ENCODE data around the gene GCN1.

The GCN1 gene

DNA sequence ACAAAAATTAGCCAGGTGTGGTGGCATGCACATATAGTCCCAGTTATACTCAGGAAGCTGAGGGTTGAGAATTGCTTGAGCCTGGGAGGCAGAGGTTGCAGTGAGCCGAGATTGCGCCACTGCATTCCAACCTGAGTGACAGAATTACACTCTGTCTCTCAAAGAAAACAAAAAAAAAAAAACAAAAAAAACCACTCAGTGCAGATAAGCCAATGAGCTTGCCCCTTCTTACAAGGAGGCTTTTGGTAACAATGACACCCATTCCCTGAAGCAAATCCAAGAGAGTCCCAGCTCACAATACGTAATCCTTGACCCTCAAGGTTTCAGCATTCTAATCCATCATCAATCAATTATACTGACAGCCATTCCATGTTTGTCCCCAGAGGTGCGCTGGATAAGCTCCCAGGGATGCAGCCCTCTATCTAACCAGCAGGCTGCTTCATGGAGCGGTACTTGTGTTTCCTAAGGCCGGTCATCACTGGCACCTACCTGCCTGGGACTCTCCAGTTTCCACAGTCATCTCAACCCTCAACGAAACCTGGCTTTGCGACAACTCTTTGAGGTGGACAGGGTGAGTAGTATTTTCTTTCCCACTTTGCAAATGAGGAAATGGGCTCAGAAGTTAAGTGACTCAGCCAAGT is 12.4 kb downstream of the GCN1 start:
- DNase-seq: no peak

DNA sequence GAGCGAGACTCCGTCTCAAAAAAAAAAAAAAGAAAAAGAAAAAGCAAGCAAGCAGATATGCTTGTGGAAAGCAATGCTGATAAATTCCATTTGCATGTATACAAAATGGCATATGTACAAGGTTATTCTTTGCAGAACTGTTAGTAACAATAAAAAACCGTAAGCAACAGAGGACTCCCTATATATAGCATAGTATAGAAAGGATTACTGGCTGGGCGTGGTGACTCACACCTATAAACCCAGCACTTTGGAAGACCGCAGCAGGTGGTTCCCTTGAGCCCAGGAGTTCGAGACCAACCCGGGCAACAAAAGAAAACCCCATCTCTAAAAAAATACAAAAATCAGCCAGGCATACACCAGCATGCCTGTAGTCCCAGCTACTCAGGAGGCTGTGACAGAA is 13.5 kb downstream of the GCN1 start:
- DNase-seq: no peak

DNA sequence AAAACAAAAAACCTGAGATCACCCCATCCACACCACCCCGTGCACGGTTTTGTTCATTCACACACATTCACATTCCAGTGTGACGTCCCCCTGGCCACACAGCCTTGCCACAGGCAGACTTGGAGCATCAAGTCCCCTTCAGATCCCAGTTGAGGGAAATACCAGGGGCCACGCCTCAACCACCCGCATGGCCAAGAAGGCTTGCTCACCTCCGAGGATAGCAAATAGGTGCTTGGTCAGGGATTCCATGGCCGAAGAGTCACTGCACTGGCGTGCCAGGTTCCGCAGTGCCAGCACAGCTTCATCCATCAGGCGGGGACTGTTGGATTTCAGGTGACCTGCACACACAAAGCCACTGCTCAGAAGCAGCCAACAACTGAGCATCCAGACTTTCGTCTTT is 19.0 kb downstream of the GCN1 start:
- DNase-seq: no peak

DNA sequence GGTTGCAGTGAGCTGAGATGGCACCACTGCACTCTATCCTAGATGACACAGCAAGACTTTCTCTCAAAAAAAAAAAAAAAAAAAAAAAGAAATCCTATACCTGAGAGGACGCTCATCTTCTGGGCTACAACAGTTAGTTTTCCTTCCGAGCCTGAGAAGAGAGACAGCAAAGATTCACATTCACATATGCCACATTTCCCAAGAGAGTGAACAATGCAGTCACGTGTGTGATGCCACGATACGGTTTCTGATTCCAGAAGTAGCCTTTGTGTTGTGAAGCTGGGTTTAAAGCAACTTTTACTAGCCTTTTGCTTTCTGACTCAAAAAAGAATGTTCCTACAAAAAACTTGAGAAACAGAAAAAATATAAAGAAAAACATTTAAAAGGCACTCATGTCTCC is 19.5 kb downstream of the GCN1 start:
- peak; percentile 52 to 77 for DNase-seq

DNA sequence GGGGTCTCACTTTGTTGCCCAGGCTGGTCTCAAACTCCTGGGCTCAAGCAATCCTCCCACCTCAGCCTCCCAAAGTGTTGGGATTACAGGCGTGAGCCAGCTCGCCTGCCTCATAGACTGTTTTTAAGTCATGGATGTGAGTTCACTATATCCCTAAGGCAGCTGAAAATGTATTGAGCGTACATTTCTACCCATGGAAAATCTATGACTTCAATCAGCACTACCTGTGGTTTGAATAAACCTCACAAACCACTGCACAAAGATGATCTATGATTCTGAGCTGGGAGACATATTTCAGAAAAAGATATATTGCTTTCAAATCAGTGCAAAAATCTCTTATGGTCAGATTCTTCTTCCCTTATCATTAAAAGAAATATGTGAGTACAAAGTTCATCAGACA is 22.5 kb downstream of the GCN1 start:
- no peak for DNase-seq

DNA sequence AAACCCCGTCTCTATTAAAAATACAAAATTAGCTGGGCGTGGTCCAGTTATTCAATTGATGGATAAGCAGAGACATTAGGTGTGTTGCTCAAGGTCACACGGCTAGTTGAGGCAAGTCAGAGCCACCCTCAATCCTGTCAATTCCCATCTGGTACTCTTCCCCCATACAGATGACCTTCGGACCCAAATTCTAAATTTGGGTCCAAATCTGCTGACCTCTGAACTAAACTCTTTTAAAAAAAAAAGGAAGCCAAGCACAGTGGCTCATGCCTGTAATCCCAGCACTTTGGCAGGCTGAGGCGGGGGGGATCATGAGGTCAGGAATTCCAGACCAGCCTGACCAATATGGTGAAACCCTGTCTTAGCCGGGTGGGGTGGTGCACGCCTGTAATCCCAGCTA is 23.9 kb downstream of the GCN1 start:
- DNase-seq: no peak

DNA sequence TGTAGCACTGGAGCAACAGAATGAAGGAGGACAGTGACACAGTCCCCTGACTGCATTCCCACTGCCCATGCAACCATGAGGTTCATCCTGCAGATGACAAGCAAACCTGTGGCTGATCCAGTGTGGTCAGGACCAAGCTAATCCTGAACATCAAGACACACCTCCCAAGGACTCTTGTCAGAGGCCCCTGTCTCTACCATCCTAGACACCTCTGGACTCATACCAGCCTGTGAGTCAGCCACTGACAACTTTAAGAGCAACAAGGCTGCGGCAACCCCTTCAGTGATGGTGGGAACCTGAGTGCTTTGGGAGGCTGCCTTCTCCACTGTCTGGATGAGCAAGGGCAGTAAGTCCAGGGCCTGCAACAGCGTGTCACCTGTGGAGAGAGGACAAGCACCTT is 24.6 kb downstream of the GCN1 start:
- no peak for DNase-seq

DNA sequence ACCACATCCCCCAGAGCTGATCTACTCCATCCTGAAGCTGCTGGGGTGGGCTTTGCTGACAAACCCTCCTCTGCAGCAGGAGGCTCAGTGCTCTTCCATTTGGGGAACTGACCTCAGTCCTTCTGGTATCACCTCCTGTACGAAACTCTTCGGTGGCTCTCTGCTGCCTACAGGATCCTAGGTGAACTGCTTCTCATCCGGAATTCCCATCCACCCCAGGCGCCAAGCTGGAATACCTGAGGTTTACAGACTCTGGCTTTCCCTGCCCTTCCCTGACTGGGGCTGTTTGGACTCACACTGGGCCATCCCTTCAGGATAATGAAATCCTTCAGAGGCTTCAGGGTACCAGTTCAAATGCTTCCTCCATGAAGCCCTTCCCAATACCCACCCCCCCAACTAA is 26.2 kb downstream of the GCN1 start:
- no peak for DNase-seq

DNA sequence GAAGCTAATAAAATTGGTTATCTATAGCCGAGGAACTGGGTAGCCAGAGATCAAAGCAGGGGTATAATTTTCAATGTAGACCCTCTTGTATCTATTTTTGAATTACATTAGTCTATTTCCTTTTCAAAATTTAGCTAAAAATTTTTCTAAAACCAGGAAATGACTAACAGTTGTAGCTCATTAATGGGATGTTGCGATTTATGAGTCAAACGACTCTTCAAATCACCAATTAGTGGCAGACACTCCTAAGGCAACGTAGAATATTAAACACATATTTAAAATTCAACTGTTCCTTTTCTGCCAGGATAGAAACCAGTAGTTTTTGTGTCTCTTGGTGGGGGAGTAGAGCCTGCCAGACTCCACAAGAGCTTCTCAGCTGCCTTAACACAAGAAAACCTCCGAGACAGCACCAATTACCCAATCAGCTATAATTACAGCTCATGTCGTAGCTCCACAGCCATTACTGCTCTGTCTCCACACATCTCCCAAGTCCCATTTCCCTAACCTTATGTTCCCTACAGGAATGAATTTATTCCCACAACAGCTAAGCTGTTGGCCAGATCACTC is 26.9 kb downstream of the GCN1 start:
- DNase-seq: no peak

DNA sequence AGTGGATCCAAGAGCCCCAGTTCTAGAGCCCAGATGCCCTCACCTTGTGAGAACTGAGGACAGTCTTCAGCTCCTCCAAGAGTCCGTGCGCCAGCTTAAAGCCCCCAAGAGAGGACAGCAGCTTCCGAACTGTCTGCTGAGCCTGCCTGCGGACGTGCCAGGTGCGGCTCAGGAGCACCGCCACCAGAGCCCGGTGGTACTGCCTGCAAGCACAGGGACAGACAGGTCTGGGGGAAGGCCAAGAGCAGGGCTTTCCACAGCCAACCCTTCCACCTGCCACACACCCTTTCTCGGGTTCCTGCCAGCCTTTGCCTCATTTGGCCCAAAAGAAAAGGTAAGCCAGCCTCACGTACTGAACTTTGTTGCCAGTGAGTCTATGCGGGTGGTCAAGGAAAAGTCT is 30.2 kb downstream of the GCN1 start:
- no peak for DNase-seq

DNA sequence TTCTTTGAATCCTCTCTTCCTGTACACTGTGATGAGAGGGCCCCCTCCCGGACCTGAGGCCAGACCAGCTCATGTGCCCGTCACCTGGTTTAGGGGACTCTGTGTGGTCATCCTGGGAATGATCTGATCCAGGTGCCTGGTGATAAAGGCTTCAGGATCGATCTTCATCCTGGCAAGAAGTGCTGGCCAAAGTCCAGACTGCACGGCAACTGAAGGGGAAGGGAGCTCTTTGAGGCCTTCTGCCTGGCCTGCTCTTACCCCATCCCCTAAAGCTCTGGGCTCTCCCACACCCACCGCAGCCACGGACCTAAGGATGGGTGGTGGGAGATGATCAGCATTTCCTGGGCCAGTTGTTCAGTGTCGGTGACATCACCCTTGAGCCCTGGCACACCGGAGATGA is 31.8 kb downstream of the GCN1 start:
- no peak for DNase-seq

DNA sequence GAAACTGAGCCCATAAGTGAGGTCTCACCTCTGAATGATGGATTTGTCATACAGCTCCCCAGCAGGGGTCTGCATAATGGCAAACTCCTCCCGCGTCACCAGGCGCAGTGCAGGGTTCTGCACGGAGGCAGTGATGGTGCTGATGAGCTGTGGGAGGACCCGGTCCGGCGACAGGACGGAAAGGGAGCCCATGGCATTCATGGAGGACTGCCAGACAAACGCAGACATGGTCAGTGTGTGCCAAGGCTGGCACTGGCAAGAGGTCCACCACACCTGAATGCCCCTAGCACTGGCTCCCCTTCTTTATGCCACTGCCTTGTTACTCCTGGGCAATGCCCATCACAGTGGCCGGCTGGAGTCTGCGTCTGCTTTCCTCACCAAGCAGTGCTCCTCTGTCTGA is 32.7 kb downstream of the GCN1 start:
- no peak for DNase-seq

DNA sequence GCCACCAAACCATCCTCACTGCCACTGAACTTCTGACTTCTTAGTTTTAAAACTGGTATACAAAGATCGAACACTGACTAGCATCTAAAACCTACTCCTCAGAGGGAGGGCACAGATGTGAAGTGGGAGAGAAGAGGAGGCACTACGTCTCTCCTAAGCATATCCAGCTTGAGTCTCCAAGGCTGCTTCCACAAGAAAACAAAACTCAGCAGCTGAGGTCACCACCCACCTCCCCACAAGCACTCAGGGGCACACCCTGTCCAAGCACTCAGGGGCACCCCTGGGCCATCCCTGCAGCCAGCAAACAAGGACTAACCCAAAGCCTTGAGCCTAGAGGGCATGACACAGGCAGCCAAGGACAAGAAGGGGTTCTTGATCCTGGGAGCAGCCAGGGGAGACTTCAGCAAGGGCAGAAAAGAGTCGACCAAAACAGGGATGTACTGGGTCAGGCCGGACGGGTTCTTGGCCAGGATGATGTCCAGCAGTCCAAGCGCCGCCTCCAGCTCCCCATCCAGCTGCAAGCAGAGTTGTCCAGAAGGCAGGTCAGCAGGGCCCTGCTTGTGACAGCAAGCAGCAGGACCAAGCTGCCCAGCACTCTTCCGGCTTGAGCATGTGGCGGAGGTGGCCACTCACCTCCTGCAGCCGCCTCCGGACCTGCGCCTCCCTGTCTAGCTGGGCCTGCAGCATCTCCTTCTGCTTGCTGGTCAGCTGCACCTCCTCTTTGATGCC is 34.8 kb downstream of the GCN1 start:
- DNase-seq: no peak

DNA sequence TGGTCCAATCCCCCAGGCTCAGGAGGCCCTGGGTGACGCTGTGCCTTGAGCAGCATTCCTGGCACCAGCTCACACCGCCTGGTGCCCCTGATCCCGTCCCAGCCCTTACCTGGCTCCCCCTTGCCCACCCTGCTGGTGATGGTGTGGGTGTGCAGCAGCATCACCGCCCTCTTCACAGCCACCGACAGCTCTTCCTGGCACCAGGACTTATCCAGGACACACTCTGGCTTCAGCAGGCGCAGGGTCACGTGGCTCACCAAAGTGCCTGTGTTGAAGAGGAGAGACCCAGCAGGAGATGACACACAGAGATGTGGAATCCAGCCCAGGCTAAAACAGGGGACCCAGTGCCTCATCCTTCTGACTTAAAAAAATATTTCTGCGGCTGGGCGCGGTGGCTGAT is 36.2 kb downstream of the GCN1 start:
- DNase-seq: no peak

DNA sequence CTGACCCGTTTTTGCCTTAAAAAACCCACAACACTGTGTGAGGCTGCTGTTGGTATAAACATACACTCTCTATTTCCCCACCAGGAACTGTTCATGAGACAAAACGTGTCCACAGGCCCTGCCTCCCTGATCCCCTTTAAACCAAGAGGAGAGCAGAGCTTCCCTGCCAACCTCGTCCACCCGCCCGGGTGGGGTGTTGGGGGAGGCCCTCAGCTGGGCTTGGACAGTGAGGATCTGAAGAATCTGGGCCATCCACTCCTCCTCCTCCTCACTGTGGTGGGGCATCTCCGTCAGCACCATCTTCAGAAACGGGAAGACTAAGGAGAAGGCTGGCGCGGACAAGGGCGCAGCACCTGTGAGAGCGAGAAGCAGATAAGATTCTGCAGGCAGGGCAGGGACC is 36.8 kb downstream of the GCN1 start:
- no peak for DNase-seq

DNA sequence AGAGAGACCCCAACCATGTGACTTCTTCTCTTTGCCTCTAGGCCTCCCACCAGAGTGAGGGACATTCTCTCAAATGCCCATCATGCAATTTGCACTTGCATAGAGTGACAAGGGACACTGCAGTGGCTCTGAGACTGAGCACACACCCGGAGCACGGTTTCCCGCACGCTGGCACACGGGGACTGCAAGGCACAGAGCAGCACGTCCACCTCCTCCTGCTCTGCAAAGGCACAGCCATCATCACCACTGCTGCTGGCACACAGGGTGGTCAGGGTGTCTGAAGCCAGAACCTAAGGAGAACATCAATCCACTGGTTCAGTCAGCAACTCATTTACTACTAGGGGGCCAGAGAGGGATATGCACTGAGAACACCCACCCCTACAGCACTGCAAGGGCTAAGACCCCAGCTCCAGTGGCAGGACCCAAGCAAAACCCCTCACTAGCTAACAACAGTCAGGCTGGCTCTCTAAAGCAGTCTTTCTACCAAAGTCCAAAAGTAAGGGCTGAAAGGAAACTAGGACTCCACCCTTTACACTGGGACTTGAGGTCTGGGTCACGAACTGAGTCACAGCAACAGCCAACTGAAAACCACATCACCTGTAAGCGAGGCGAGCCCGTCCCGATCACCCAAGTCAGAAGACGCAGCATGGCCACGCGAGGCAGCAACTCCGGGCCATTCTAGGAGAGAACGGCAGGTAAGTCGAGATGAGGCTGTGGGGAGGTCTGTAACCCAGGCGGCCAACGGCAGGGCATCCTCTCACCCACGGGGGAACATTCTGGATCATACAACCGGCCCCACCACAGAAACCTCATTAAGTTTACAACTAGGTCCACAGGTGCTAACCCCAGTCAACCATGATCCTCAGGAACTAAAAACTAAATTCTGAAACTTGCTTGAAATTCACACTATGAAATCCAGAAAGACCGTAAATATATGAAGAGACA is 37.9 kb downstream of the GCN1 start:
- no peak for DNase-seq

DNA sequence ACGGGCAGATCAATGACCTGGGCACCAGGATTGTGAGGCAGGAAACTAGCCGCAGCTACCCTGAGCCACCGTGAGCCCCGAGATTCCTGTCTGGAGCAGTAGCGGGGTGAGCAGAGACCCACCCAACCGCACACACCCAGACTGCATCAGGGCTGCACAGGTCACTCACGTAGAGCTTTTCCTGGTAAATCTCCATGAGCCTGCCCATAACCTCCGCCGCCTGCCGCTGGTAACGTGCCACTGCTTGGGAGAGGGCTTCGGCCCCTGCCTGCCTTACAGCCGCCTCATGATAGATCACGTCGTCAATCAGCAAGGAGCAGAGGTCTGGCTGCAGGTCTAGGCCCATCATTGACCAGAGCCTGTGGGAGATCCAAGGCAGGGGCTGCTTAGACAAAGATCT is 39.4 kb downstream of the GCN1 start:
- DNase-seq: no peak

DNA sequence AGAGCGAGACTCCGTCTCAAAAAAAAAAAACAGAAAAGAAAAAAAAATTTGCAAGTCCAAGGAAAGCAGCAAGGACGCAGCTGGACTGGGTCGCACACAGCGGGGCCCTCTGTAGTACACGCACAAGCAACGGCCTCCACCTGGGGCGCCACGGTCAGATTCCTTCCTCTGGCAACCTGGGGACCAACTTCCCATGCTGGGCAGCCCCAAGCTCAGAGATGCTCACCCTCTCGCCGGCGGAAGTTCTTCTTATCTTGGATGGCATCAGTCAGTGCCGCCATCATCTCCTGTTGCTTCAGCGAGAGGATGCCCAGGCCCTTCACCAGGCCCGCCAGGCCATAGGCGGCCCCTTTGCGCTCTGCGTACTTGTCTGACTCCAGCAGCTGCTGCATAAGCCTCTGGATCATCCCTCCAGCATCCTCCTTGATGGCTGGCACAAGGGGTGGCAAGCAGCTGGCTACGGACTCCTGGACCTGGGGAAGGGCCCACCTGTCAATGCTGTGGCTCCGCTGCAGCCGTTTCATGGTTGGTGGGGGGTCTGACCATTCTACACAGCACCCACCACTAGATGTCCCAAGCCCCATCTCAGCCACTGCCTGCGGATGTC is 43.5 kb downstream of the GCN1 start:
- no peak for DNase-seq

DNA sequence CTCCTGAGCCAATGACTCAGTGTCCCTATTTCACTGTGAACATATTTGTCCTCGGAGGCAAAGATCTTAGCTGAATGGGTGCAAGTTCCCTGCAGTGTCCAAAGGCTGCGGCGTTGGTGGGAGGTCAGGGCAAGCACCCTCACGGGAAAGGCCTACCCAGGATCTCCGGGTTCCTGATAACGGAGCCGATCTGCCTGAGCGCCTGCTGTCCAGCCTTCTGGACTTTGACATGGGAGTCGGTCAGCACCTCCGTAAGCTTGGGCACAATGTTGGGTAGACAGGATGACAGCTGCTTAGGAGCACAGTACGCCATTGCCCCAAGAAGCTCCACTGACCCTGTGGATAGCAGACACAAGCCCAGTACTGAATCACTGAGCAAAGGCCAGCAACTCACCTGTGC is 46.5 kb downstream of the GCN1 start:
- no peak for DNase-seq

DNA sequence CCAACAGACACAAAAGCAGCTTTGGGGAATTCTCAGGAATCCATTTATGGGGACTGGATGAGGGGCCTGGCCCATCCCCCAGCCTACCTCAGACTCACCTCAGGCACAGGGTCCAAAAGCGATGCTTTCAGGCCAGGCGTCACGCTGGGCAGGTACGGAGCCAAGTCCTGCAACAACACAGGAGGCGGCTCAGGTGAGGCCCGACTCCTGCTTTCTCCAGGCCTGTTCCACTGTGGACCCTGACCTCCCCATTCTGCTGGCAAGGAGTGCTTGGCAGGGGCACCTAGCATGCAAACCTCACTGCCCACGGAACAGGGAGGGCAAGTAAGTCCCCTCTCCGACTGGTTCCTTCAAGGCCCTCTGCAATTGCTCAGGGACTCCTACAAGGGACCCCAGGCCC is 49.4 kb downstream of the GCN1 start:
- DNase-seq: no peak

DNA sequence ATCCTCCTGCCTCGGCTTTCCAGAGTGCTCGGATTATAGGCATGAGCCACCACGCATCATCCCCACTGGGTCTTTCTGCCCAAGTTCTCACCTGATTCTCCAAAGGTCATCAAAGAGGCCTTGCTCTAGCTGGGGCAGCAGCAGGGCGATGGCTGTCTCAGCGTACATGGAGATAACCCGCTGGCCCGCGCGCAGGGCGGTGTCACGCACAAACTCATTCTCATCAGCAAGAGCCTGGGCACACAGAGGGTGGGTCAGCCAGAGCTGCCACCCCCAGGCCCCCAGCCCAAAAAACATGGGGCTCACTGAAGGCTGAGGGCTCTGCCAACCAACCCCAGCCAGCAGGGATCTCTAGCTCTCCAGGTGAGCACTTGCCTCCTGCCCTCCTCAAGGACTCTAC is 50.3 kb downstream of the GCN1 start:
- DNase-seq: no peak

DNA sequence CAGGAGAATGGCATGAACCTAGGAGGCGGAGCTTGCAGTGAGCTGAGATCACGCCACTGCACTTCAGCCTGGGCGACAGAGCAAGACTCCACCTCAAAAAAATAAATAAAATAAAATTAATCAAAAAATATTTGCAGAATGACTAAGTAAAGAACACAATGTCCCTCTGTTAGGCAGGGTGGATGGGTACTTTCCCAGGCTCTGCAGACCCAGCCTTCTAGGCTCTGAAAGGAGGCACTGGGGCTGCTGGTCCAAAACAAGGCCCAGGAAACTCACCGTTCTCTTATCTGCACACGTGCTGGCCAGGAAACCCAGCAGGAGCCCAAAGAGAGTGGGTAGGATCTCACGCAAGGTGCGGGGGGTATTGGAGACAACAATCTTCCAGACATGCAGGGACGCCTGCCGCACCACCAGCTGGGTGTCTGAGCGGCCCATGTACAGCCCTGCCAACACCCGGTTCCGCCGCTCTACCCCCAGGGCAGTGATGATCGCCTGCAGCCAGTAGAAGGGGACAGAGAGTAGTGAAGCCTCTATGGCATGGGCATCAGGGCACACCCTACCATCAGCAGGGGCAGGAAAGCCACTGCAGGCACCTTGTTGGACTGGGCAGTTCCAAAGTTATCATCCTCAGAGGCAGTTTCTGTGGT is 52.2 kb downstream of the GCN1 start:
- no peak for DNase-seq

DNA sequence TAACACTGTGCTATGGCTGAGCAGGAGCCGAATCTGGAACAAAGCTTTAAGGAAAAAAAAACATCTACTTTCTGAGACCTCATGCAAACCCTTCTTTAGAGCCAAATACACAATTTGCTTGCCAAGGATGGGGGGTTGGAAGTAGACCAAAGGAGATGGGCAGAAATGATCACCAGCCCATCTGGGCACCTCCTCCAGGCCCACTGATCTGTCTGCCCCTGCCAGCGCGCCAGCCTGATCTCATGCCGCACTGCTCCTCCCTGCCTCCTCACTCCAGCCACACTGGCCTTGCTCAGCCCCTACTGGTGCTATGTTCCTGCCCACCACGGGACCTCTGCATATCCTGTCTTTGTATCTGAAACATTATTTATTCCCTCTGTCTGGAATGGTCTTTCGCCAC is 53.2 kb downstream of the GCN1 start:
- no peak for DNase-seq
